Spleen (tissue), 11 donors: ENCODE results near the gene LENEP. TPM values are rescaled to one million over a fixed set of nuclear protein-coding genes. Genes with fewer than 3 reads are reported as not detected.

ENCODE experiments used
- DNase-seq: peaks from one replicate; pipeline ENCODE4 v3.0.0-alpha.2; 2020
- H3K27ac ChIP-seq, 8 donors: fragments of 200-600 bp; sonication (generic) in 7 of 8; 1 replicate in 4 of 8; 2 replicates in 4 of 8; pipeline versions ENCODE4 v1.5.0 to v1.8.0; 2016 to 2021; ENCODE audit warnings: inconsistent platforms in 4 of 8, mild to moderate bottlenecking in 4 of 8, moderate library complexity in 1 of 8
- H3K27me3 ChIP-seq, 7 donors: fragments of 200-600 bp; sonication (generic) in 6 of 7; replicated peaks in 1 of 7; 1 replicate in 4 of 7; 2 replicates in 3 of 7; pipeline versions ENCODE4 v1.5.0 to v1.8.0; 2016 to 2021; ENCODE audit warnings: inconsistent platforms in 3 of 7, mild to moderate bottlenecking in 1 of 7
- H3K36me3 ChIP-seq, 6 donors: fragments of 200-600 bp; sonication (generic) in 5 of 6; 1 replicate in 4 of 6; 2 replicates in 2 of 6; pipeline versions ENCODE4 v1.5.0 to v1.8.0; 2016 to 2021; ENCODE audit warnings: inconsistent platforms in 2 of 6
- H3K4me1 ChIP-seq, 6 donors: fragments of 200-600 bp; sonication (generic) in 5 of 6; 1 replicate in 3 of 6; 2 replicates in 3 of 6; pipeline versions ENCODE4 v1.5.0 to v1.8.0; 2016 to 2021; ENCODE audit warnings: inconsistent platforms in 3 of 6
- H3K4me3 ChIP-seq, 8 donors: fragments of 200-600 bp; sonication (generic) in 7 of 8; 1 replicate in 4 of 8; 2 replicates in 4 of 8; pipeline versions ENCODE4 v1.5.0 to v1.8.0; 2016 to 2021; ENCODE audit warnings: inconsistent platforms in 4 of 8, mild to moderate bottlenecking in 4 of 8, moderate library complexity in 2 of 8
- H3K9me3 ChIP-seq, 8 donors: fragments of 200-600 bp; sonication (generic) in 7 of 8; 1 replicate in 4 of 8; 2 replicates in 4 of 8; pipeline versions ENCODE4 v1.5.0 to v1.8.0; 2016 to 2021; ENCODE audit warnings: inconsistent platforms in 4 of 8
- POLR2A ChIP-seq, 3 donors: fragments of 450-650 bp; IDR thresholded peaks; one replicate each; pipeline ENCODE4 v1.5.1; 2017; ENCODE audit warnings: antibody characterized with exemption in 3 of 3, mild to moderate bottlenecking in 1 of 3
- POLR2AphosphoS5 ChIP-seq, 3 donors: sonication (generic); formaldehyde crosslinking; IDR thresholded peaks; one replicate each; pipeline ENCODE4 v1.5.1; 2017; ENCODE audit warnings: antibody characterized with exemption in 3 of 3
- WGBS, 5 donors: extraction: QIAGEN DNeasy Blood & Tissue Kit in 3 of 5; methylation state at CpG; one replicate each; pipeline versions ENCODE4 v1.1.5 to v1.1.7; 2013 to 2018; 5-methylcytosine and 5-hydroxymethylcytosine counted together
- intact Hi-C: fragments of 100-400 bp; cut with DNase I; formaldehyde crosslinking; loops from one replicate; pipeline ENCODE4 v1.15.0; 2023; ENCODE audit warnings: low total_unique reads
- polyA plus RNA-seq, 3 donors: library from polyadenylated mRNA; stranded (reverse); fragments of 200-250 nt; gene quantifications; one replicate each; pipeline ENCODE4 v1.2.1, GENCODE V29; 2013
- total RNA-seq, 7 donors: library from RNA; depleted of rRNA in 3 of 7; stranded (reverse); fragments of >200 nt in 3 of 7; fragmentation: NEBNext Ultra II Directional in 4 of 7; extraction: Animal tissue kit (Norgen Biotek cat#: 25700) in 4 of 7; gene quantifications; one replicate each; pipeline versions ENCODE4 v1.1.0 to v1.2.1, GENCODE V29; 2016 to 2021
- TF ChIP-seq, protein P1 (sequence below), 11 experiments: fragments of 200-600 bp in 7 of 11; fragments of 450-650 bp in 4 of 11; sonication (generic) in 4 of 11; IDR thresholded peaks in 8 of 11; conservative IDR thresholded peaks in 3 of 11; 1 replicate in 7 of 11; 2 replicates in 4 of 11; pipeline versions ENCODE4 v1.4.0 to v1.8.0; 2016 to 2021; ENCODE audit warnings: antibody characterized with exemption in 11 of 11, inconsistent platforms in 4 of 11, mild to moderate bottlenecking in 1 of 11
- donor health status: healthy with polysubstance abuse.
- donor health status: DM: no; HTN: no; CAD: no; lungs with moderate emphysema.
- donor health status: DM: no; HTN: no; CAD: no.
- donor health status: Bipolar disorder and iron deficiency.
- donor health status: healthy.
- donor health status: DM: no; HTN: no; CAD: no.
- donor health status: DM: yes; HTN: yes; CAD: no.

Gene LENEP
- total and polyA plus RNA-seq, 10 donors = 0.60 TPM; not detected in 9

GRCh38 chr1:155017946-155018316 lies 24.5 kb downstream of the LENEP start:
- no peaks in the 10 kb centered on the region for H3K27me3 ChIP-seq
- peak overlapping the region; percentile 78 to 99 (median 87) for H3K27ac ChIP-seq
- H3K36me3 ChIP-seq = peaks cover 0 to 34% (median 19%) of the 10 kb centered on the region in 6 donors
- peak overlapping the region; percentile 24 to 72 (median 38) for H3K4me3 ChIP-seq
- 33 to 46% (median 34%) methylated on average over 6 of the region's 6 CpGs for WGBS, 5 donors
- no peaks in the 10 kb centered on the region for H3K9me3 ChIP-seq
- peak; percentile 82 for DNase-seq
- TF ChIP-seq, protein P1, sequence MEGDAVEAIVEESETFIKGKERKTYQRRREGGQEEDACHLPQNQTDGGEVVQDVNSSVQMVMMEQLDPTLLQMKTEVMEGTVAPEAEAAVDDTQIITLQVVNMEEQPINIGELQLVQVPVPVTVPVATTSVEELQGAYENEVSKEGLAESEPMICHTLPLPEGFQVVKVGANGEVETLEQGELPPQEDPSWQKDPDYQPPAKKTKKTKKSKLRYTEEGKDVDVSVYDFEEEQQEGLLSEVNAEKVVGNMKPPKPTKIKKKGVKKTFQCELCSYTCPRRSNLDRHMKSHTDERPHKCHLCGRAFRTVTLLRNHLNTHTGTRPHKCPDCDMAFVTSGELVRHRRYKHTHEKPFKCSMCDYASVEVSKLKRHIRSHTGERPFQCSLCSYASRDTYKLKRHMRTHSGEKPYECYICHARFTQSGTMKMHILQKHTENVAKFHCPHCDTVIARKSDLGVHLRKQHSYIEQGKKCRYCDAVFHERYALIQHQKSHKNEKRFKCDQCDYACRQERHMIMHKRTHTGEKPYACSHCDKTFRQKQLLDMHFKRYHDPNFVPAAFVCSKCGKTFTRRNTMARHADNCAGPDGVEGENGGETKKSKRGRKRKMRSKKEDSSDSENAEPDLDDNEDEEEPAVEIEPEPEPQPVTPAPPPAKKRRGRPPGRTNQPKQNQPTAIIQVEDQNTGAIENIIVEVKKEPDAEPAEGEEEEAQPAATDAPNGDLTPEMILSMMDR (IDR thresholded peaks at IDR 0.05 in 8 of 11, conservative IDR thresholded peaks at IDR 0.05 in 3 of 11) = no peak
- TF ChIP-seq POLR2AphosphoS5 (IDR thresholded peaks at IDR 0.05) (no peak), POLR2A (IDR thresholded peaks at IDR 0.05) (no peak)
- intact Hi-C loops = no loop called here
- H3K4me1 ChIP-seq = peaks cover 32 to 76% (median 66%) of the 10 kb centered on the region in 6 donors

DNA sequence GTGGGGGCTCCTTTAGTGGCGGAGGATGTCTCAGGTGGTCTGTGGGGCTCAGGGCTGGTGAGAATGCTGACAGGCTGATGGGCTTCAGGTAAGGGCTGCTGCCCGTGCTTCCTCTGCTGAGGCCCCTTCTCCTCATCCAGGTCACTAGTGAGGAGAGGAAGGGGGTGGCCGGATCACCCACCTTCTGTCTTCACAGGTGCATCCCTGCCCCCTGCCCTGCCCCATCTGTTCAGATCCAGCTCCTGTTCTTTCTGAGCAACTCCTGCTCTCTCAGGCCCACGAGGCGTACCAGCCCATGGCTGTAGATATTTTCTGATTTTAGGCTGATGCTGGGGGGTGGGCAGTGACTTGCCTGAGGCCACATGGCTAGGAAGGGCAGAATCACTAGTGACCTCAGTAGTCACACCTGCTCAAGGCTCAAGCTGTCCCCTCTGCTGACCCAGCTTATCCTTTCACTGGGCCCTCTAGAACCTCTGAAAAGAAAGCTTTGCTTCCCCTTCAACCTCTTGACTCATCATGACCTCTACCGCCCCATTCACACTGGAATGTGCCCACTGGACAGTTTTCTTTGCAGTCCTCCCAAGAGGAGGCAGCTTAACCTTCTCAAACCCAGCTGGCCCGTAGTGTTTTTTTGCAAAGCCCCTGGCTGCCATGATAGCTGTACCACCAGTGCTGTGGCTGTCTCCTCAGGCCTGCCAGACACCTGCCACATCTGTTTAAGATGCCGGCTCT lies 25.4 kb downstream of the LENEP start:
- H3K36me3 ChIP-seq = peaks cover 0 to 32% (median 19%) of the 10 kb centered on the region in 6 donors
- no peak for DNase-seq
- intact Hi-C loops = no loop called here
- H3K27ac ChIP-seq = peak overlapping the region in 3 of 8 donors; percentile 88 to 99 (median 95)
- peaks cover 25 to 69% (median 58%) of the 10 kb centered on the region in 6 donors for H3K4me1 ChIP-seq
- 78 to 86% (median 84%) methylated on average over 8 of the region's 8 CpGs for WGBS, 5 donors
- H3K4me3 ChIP-seq = no peak overlapping the region
- H3K9me3 ChIP-seq = no peaks in the 10 kb centered on the region
- TF ChIP-seq POLR2A (IDR thresholded peaks at IDR 0.05) (no peak), POLR2AphosphoS5 (IDR thresholded peaks at IDR 0.05) (no peak)
- TF ChIP-seq, protein P1 (IDR thresholded peaks at IDR 0.05 in 8 of 11, conservative IDR thresholded peaks at IDR 0.05 in 3 of 11) = no peak
- no peaks in the 10 kb centered on the region for H3K27me3 ChIP-seq

DNA sequence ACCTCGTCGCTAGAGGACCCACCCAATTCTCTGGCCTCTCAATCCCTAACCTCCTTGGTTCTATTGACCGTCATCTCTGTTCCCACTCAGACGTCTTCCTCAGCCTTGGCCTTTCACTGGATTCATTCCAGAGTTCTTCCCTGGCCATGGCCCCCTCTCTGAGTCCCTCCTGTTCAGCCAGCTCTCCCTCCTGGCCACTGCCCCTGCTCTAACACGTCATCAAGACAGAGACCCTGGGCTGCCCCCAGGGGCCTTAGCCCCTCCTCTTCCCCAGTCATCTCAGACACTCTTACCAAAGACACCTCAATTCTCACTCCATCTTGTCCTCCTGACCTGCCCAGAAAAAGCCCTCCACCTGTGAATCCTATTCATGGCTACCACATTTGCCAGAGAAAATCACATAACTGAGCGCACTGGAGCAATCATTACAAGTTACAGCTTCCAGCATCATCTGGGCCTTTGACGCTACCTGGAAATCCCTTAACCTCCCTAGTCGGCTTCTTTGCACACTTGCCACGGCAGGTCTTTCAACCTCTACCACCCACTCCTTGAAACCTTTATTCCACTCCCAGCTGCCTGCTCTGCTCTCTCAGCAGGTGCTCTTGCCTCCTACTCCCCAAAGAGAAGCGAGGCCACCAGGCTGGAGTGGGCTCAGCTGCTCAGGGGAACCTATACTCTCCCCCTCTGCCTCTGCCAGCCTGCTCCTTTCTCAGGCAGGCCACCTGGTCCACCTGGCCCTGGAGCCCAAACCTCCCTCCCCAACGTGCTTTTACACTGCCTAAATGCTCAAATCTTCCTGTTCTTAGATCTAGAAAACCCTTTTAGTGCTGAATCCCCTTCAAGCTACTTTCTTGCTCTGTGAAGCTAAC lies 26.2 kb downstream of the LENEP start:
- no peak for DNase-seq
- Histone ChIP-seq H3K4me1 (peaks cover 22 to 61% (median 50%) of the 10 kb centered on the region in 6 donors), H3K27ac (peak overlapping the region in 2 of 8 donors; percentile 11 to 99), H3K27me3 (no peaks in the 10 kb centered on the region), H3K9me3 (no peaks in the 10 kb centered on the region), H3K4me3 (no peak overlapping the region), H3K36me3 (peaks cover 0 to 24% (median 14%) of the 10 kb centered on the region in 6 donors)
- intact Hi-C loops = no loop called here
- WGBS, 5 donors = 76 to 83% (median 77%) methylated on average over 11 of the region's 11 CpGs
- TF ChIP-seq POLR2A (IDR thresholded peaks at IDR 0.05) = no peak
- TF ChIP-seq, protein P1 (IDR thresholded peaks at IDR 0.05 in 8 of 11, conservative IDR thresholded peaks at IDR 0.05 in 3 of 11) = no peak
- TF ChIP-seq POLR2AphosphoS5 (IDR thresholded peaks at IDR 0.05) = no peak
